ENCODE measurements around the gene MTHFR. TPM values are rescaled to one million over a fixed set of nuclear protein-coding genes. Genes with fewer than 3 reads are reported as not detected.

MTHFR gene
- total RNA-seq, 1 experiment from 2014 or later, result 18.2 TPM

DNA sequence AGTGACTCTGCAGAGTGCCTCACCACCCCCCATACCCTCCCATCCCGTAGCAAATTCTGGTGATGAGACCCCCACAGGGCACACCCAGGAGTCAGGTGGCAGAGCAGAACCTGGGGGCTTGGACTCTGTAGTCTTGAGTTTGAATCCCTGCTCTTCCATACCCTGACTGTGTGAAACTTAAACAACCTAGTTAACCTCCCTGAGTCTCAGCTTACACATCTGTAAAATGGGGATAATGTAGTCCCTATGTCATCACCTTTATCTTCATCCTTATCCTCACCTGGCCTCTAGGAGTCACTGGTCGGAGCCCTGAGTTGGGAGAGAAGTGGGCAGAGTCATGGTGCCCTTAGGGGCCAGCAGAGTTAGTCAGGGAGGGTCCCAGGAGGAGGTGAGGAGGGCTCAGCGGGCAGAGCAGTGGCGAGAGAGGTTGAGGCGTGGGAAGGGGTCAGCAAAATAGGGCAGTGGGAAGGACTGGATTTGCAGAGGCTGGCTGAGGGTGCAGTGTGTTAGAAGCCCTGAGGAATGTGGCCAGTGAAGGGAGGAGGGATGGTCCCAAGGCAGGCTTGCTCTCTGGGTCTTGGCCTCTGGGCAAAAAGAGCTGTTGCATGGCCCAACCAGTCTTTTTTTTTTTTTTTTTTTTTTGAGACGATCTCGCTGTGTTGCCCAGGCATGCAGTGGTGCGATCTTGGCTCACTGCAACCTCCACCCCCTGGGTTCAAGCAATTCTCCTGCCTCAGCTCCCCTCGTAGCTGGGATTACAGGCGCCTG, 25.2 kb downstream of the MTHFR start:
- H3K27ac ChIP-seq (ENCODE audit: insufficient read length, low read depth, low read length), result no peak overlapping the region
- WGBS (ENCODE audit: extremely low coverage, insufficient read length, low lambda C conversion rate), result no CpG with 5 or more reads among the region's 10 CpGs
- H4K8ac ChIP-seq (replicated peaks; ENCODE audit: insufficient read length, low read depth, low read length), result no peak overlapping the region
- Mint-ChIP-seq H3K9me3 (no peaks in the 10 kb centered on the region), H3K4me1 (peaks cover 8 to 12% of the 10 kb centered on the region in 2 experiments), H3K36me3 (ENCODE audit: insufficient read depth in 1 of 3, low read depth in 3 of 3) (no peaks in the 10 kb centered on the region), H3K27me3 (ENCODE audit: low read depth) (peaks cover 4% of the 10 kb centered on the region; the same call in 1 of the 2 replicates), H3K27ac (peak overlapping the region in 1 of 3 experiments; percentile 60; a peak in 3 of 7 replicates), H3K4me3 (no peak overlapping the region)
- no peak overlapping the region for H3K23ac ChIP-seq (ENCODE audit: insufficient read length, low read depth, low read length)
- no peak overlapping the region for H3K14ac ChIP-seq (ENCODE audit: insufficient read depth, low read length)
- 0 out of 2 replicates have a peak, but pooled peaks cover 2% of the 10 kb centered on the region for H3K4me1 ChIP-seq (ENCODE audit: insufficient read depth, low read length)
- H2BK20ac ChIP-seq (ENCODE audit: low read depth, low read length, poor library complexity, severe bottlenecking), result no peak overlapping the region
- no peak overlapping the region for H2BK5ac ChIP-seq (ENCODE audit: insufficient read length, low read length)
- H2BK120ac ChIP-seq (ENCODE audit: low read depth, low read length, poor library complexity, severe bottlenecking), result no peak overlapping the region
- H4K5ac ChIP-seq (ENCODE audit: insufficient read length, low read depth, low read length), result no peak overlapping the region
- DNase-seq, result no peak
- no peaks in the 10 kb centered on the region for H3K79me1 ChIP-seq (ENCODE audit: insufficient read depth, low read depth, low read length, poor library complexity, severe bottlenecking)
- no peak overlapping the region for H3K18ac ChIP-seq (ENCODE audit: insufficient read length, low read depth, low read length)
- TF ChIP-seq, protein P1, sequence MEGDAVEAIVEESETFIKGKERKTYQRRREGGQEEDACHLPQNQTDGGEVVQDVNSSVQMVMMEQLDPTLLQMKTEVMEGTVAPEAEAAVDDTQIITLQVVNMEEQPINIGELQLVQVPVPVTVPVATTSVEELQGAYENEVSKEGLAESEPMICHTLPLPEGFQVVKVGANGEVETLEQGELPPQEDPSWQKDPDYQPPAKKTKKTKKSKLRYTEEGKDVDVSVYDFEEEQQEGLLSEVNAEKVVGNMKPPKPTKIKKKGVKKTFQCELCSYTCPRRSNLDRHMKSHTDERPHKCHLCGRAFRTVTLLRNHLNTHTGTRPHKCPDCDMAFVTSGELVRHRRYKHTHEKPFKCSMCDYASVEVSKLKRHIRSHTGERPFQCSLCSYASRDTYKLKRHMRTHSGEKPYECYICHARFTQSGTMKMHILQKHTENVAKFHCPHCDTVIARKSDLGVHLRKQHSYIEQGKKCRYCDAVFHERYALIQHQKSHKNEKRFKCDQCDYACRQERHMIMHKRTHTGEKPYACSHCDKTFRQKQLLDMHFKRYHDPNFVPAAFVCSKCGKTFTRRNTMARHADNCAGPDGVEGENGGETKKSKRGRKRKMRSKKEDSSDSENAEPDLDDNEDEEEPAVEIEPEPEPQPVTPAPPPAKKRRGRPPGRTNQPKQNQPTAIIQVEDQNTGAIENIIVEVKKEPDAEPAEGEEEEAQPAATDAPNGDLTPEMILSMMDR (conservative IDR thresholded peaks at IDR 0.05), result no peak
- no peak overlapping the region for H2AK5ac ChIP-seq (ENCODE audit: insufficient read length, low read length)
- H3K27me3 ChIP-seq (ENCODE audit: insufficient read depth, low read length), result no peaks in the 10 kb centered on the region
- no peak overlapping the region for H3K4me2 ChIP-seq (ENCODE audit: insufficient read depth, insufficient read length, low read length)
- no peak overlapping the region for H2BK15ac ChIP-seq (ENCODE audit: low read depth, low read length)
- no peak overlapping the region for H3K4ac ChIP-seq (ENCODE audit: low read depth, low read length)
- no peak overlapping the region for H3K9ac ChIP-seq (ENCODE audit: extremely low read depth, insufficient read length, low read length)
- no peak overlapping the region for H2BK12ac ChIP-seq (ENCODE audit: insufficient read length, low read depth, low read length)
- no peaks in the 10 kb centered on the region for H4K20me1 ChIP-seq (ENCODE audit: control insufficient read depth, insufficient read depth, insufficient read length)
- H3K9me3 ChIP-seq (ENCODE audit: control insufficient read depth, low read depth, low read length), result no peaks in the 10 kb centered on the region
- H3K23me2 ChIP-seq (ENCODE audit: insufficient read length, low read depth, low read length, poor library complexity, severe bottlenecking), result no peaks in the 10 kb centered on the region
- H3K79me2 ChIP-seq (ENCODE audit: insufficient read depth, low read length), result no peaks in the 10 kb centered on the region
- H2AFZ ChIP-seq (ENCODE audit: low read length), result no peak overlapping the region
- H4K91ac ChIP-seq (ENCODE audit: insufficient read length, low read depth, low read length), result no peak overlapping the region
- H3T11ph ChIP-seq (ENCODE audit: low read length), result no peak overlapping the region
- H3K56ac ChIP-seq (ENCODE audit: insufficient read length, low read depth, low read length), result no peak overlapping the region
